SKM-1 treated with dmso at 0.1 percent for 144 hours (cell line): ENCODE data around the gene SNRNP27.

Source experiments
- DNase-seq: peaks from one replicate; lab custom pipeline; 2025; ENCODE audit not compliant: unreplicated experiment; lab: John Stamatoyannopoulos, UW

Gene SNRNP27

GRCh38 chr2:69914950-69915945 lies 21.5 kb downstream of the SNRNP27 start, which contains the start of gene MXD1:
Gene MXD1, plus strand, starts transcription at chr2:69915109. Its CDS starts 222 bp downstream, at chr2:69915331.
- no peak for DNase-seq

- DNase-seq = no peak
Observed at GRCh38 chr2:69916106-69916505, 22.4 kb downstream of the SNRNP27 start.

- peak; percentile 13 for DNase-seq
Observed at GRCh38 chr2:69917852-69918251, 24.1 kb downstream of the SNRNP27 start.

GRCh38 chr2:69918401-69918800 lies 24.6 kb downstream of the SNRNP27 start:
- DNase-seq = peak; percentile 54

- DNase-seq = no peak
Observed at GRCh38 chr2:69923116-69923515, 29.4 kb downstream of the SNRNP27 start.

- DNase-seq = peak; percentile 92
Observed at GRCh38 chr2:69926849-69927515, 33.2 kb downstream of the SNRNP27 start.

GRCh38 chr2:69931832-69932595 lies 38.3 kb downstream of the SNRNP27 start:
- DNase-seq = peak; percentile 34

- DNase-seq = no peak
Observed at GRCh38 chr2:69932596-69932922, 38.8 kb downstream of the SNRNP27 start.

- DNase-seq = peak; percentile 58
Observed at GRCh38 chr2:69933254-69933828, 39.6 kb downstream of the SNRNP27 start.

GRCh38 chr2:69933839-69934613 lies 40.3 kb downstream of the SNRNP27 start:
- DNase-seq = peak; percentile 27

- DNase-seq = no peak
Observed at GRCh38 chr2:69934614-69934908, 40.8 kb downstream of the SNRNP27 start.

- no peak for DNase-seq
Observed at GRCh38 chr2:69935011-69935410, 41.3 kb downstream of the SNRNP27 start.

- no peak for DNase-seq
Observed at GRCh38 chr2:69936906-69937305, 43.1 kb downstream of the SNRNP27 start.

GRCh38 chr2:69937968-69938367 lies 44.2 kb downstream of the SNRNP27 start:
- no peak for DNase-seq

- no peak for DNase-seq
Observed at GRCh38 chr2:69939722-69940121, 46.0 kb downstream of the SNRNP27 start.

- DNase-seq = no peak
Observed at GRCh38 chr2:69940691-69941090, 46.9 kb downstream of the SNRNP27 start.

GRCh38 chr2:69943000-69943842 lies 49.5 kb downstream of the SNRNP27 start:
- DNase-seq = no peak

- peak; percentile 3 for DNase-seq
Observed at GRCh38 chr2:69943843-69944525, 50.2 kb downstream of the SNRNP27 start.

GRCh38 chr2:69944756-69945155 lies 51.0 kb downstream of the SNRNP27 start:
- DNase-seq = no peak
